Neutrophil (primary cell): ENCODE data around the gene TEX2.

Experiments
- H3K27ac ChIP-seq: fragments of 200-600 bp; sonication (generic); 2 replicates; pipeline ENCODE4 v1.5.1; 2016; ENCODE audit warnings: mild to moderate bottlenecking, moderate library complexity
- H3K27me3 ChIP-seq: fragments of 200-600 bp; sonication (generic); 2 replicates; pipeline ENCODE4 v1.6.0; 2016; ENCODE audit warnings: mild to moderate bottlenecking
- H3K36me3 ChIP-seq: fragments of 200-600 bp; sonication (generic); 2 replicates; pipeline ENCODE4 v1.5.1; 2017
- H3K4me1 ChIP-seq, 2 experiments: fragments of 200-600 bp in 1 of 2; sonication (generic) in 1 of 2; 1 replicate in 1 of 2; 2 replicates in 1 of 2; pipeline versions ENCODE4 v1.5.1 to v1.6.1; 2013 to 2016; ENCODE audit warnings: low read depth in 1 of 2, low read length in 1 of 2, mild to moderate bottlenecking in 1 of 2, moderate library complexity in 1 of 2; ENCODE audit not compliant: control insufficient read depth in 1 of 2, insufficient read depth in 1 of 2
- H3K4me3 ChIP-seq, 2 experiments: fragments of 200-600 bp in 1 of 2; sonication (generic) in 1 of 2; 1 replicate in 1 of 2; 2 replicates in 1 of 2; pipeline ENCODE4 v1.5.1; 2013 to 2016; ENCODE audit warnings: low read depth in 1 of 2, low read length in 1 of 2, mild to moderate bottlenecking in 1 of 2, moderate library complexity in 1 of 2
- H3K9me3 ChIP-seq: fragments of 200-600 bp; sonication (generic); 2 replicates; pipeline ENCODE4 v1.5.1; 2016
- CTCF ChIP-seq: fragments of 200-600 bp; sonication (generic); IDR thresholded peaks from 2 replicates; pipeline ENCODE4 v1.5.1; 2016; ENCODE audit warnings: antibody characterized with exemption

TEX2 gene

GRCh38 chr17:64115822-64116534, 147.1 kb downstream of the TEX2 start:
- Histone ChIP-seq H3K4me3 (no peak overlapping the region), H3K9me3 (no peaks in the 10 kb centered on the region), H3K4me1 (peaks cover 46 to 60% of the 10 kb centered on the region in 2 experiments), H3K36me3 (no peaks in the 10 kb centered on the region), H3K27ac (no peak overlapping the region), H3K27me3 (no peaks in the 10 kb centered on the region)
- no peak for TF ChIP-seq CTCF

GRCh38 chr17:64115043-64115698, 147.9 kb downstream of the TEX2 start:
- Histone ChIP-seq H3K4me1 (peaks cover 39 to 52% of the 10 kb centered on the region in 2 experiments), H3K27ac (no peak overlapping the region), H3K36me3 (no peaks in the 10 kb centered on the region), H3K4me3 (no peak overlapping the region), H3K27me3 (no peaks in the 10 kb centered on the region), H3K9me3 (no peaks in the 10 kb centered on the region)
- TF ChIP-seq CTCF, result no peak

GRCh38 chr17:64113006-64113405, 150.1 kb downstream of the TEX2 start:
- H3K4me1 ChIP-seq, result peaks cover 30 to 56% of the 10 kb centered on the region in 2 experiments
- no peaks in the 10 kb centered on the region for H3K9me3 ChIP-seq
- H3K4me3 ChIP-seq, result no peak overlapping the region
- no peaks in the 10 kb centered on the region for H3K27me3 ChIP-seq
- H3K36me3 ChIP-seq, result no peaks in the 10 kb centered on the region
- no peak for TF ChIP-seq CTCF
- peak overlapping the region; percentile 20 for H3K27ac ChIP-seq

- peaks cover 24 to 55% of the 10 kb centered on the region in 2 experiments for H3K4me1 ChIP-seq
- no peaks in the 10 kb centered on the region for H3K9me3 ChIP-seq
- no peaks in the 10 kb centered on the region for H3K27me3 ChIP-seq
- TF ChIP-seq CTCF, result no peak
- peak overlapping the region; percentile 20 for H3K27ac ChIP-seq
- H3K36me3 ChIP-seq, result no peaks in the 10 kb centered on the region
- H3K4me3 ChIP-seq, result no peak overlapping the region
These were observed 151.2 kb downstream of the TEX2 start for GRCh38 chr17:64111831-64112230.

GRCh38 chr17:64110379-64111152, 152.5 kb downstream of the TEX2 start:
- Histone ChIP-seq H3K9me3 (no peaks in the 10 kb centered on the region), H3K4me3 (no peak overlapping the region), H3K36me3 (no peaks in the 10 kb centered on the region), H3K27ac (peak overlapping the region; percentile 44), H3K4me1 (peaks cover 16 to 48% of the 10 kb centered on the region in 2 experiments), H3K27me3 (no peaks in the 10 kb centered on the region)
- no peak for TF ChIP-seq CTCF
